ENCODE data around the gene OGDH.
"Not testable (repeated sequence)": the region's sequence is repeated elsewhere in the genome, so short reads cannot be mapped to it uniquely, and the experiment has no call there.

Gene OGDH

DNA sequence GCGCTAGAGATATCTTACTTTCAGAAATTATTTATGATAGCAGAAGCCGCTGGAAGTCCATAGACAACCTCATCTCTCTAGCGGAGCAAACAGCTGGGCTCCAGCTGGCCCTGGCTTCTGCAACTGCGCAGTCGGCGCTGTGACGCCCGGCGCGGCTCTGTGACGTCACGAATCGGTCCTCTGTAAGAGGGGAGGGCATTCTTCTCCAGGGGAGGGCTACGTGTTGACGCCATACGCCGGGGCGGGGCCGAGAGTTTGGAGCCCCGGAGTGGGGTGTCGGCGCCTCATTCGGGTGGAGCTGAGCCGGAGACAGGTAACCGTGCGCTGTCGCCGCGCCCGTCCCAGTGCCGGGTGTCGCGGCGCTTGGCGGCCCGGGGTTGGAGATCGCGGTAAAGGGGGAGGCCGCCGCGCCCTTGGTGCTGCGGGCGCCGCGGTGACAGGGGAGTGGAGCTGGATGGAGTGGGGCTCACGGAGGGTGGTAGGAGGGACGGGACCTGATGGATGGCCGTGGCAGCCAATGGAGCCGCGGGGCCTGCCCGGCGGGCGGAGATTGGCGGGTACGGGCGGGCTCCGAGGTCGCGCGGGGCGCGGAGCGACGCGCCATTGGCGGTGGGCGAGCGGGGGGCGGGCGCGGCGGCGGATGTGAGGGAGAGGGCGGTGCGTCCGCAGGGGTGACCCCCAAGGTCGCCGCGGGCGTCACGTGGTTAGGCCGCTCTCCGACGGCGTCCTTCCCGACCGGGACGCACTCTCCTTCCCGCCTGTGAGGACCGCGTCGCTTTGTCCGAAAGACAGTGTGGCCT is at the start of gene OGDH:
Gene OGDH, plus strand, starts transcription at position 287 of the 800 bp plus-strand sequence. CDS start 17,717 bp downstream, outside the sequence.
- peak; percentile 99 to 100 (median 99) for DNase-seq (ENCODE audit: low read depth in 4 of 4, low spot score in 1 of 4)

DNA sequence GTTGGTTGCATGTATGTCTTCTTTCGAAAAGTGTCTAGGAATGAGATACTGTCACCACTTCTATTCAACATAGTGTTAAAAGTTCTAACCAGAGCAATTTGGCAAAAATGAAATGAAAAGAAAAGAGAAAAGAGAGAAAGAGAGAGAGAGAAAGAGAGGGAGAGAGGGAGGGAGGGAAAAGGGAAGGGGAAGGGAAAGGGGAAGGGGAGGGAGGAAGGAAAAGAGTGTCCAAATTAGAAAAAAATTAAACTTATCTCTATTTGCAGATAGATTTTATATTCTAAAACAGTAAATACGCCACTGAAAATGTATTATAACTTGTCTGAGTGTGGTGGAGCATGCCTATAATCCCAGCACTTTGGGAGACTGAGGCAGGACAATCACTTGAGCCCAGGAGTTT is 48.9 kb upstream of the OGDH start:
- DNase-seq (ENCODE audit: low read depth in 4 of 4, low spot score in 1 of 4) = no peak

DNA sequence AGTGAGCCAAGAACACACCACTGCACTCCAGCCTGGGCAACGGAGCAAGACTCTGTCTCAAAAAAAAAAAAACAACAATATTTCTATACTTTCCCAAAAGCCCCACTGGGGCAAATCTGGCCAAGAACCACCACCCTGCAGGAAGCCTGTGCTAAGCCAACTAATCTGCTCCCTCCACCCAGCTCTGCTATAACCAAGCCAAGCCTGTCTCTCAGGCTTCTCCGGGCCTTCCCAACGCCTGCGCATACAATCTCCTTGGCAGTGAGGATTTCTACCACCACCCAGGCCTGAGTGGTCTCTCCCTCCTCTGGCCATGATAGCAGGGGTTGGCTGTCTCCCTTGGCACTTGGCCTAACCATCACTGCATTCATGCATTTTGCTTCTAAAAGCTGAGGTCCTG is 46.9 kb upstream of the OGDH start:
- no peak for DNase-seq (ENCODE audit: low read depth in 4 of 4, low spot score in 1 of 4)

GRCh38 chr7:44561481-44561880 is 44.9 kb upstream of the OGDH start:
- no peak for DNase-seq (ENCODE audit: low read depth in 4 of 4, low spot score in 1 of 4)

DNA sequence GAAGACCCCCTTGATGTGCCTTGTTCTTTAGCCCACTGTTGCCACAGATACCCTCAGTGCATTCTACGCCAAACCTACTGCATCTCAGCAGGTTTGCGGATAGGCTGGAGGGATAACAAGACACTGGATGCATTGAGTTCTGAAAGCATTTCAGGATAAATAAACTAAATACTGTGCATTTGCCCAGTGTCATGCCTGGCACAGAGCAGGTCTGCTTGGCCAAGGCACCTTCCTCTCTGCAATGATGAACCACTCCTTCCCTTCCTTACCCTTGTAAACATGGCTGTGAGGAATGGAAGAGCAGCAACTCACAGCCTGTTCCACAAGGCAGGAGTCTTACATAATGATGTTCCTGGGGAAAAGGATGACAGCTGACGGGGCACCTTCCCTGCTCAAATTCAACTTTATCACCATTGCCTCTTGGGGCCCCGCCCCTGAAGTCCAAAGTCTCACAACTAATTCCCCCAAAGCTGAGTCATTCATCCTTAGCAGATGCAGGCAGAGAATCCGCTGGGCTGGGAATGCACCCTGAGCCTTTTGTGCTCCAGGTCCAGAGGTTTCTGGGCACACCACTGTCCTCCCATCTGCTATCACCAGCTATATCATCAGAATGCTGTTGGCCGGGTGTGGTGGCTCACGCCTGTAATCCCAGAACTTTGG is 44.3 kb upstream of the OGDH start:
- no peak for DNase-seq (ENCODE audit: low read depth in 4 of 4, low spot score in 1 of 4)

DNA sequence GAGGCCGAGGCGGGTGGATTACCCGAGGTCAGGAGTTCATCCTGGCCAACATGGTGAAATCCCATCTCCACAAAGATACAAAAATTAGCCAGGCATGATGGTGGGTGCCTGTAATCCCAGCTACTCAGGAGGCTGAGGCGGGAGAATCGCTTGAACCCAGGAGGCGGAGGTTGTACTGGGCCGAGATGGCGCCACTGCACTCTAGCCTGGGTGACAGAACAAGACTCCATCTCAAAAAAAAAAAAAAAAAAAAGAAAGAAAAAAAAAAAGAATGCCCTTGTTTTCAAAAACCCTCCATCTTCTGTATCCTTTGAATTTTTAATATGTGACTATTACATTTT is 43.8 kb upstream of the OGDH start:
- DNase-seq (ENCODE audit: low read depth in 4 of 4, low spot score in 1 of 4) = not testable (repeated sequence)

DNA sequence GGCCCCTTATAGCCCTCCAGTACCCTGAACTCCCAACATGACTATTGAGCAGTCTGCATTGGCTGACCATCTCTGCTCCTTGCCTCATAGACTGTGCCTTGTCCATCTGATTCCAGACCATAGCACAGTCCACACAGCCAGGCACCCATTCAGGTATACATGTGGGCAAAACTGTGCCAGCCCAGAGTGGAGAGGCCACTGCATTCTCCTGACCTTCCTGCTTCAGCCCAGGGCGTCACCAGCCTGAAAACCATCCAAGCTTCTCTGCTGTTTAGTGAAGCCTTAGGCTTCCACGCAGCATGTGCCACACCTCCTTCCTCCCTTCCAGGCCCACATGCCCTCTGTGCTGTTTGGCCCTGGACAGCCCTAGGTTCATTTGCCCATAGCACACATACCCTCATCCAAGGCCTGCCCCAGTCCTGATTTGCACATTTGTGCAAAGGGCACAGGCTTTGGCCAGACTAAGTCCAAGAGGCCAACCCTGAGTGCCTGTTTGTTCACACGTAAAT is 43.2 kb upstream of the OGDH start:
- no peak for DNase-seq (ENCODE audit: low read depth in 4 of 4, low spot score in 1 of 4)

- no peak for DNase-seq (ENCODE audit: low read depth in 4 of 4, low spot score in 1 of 4)
Measured at GRCh38 chr7:44564606-44565005, 41.8 kb upstream of the OGDH start.

DNA sequence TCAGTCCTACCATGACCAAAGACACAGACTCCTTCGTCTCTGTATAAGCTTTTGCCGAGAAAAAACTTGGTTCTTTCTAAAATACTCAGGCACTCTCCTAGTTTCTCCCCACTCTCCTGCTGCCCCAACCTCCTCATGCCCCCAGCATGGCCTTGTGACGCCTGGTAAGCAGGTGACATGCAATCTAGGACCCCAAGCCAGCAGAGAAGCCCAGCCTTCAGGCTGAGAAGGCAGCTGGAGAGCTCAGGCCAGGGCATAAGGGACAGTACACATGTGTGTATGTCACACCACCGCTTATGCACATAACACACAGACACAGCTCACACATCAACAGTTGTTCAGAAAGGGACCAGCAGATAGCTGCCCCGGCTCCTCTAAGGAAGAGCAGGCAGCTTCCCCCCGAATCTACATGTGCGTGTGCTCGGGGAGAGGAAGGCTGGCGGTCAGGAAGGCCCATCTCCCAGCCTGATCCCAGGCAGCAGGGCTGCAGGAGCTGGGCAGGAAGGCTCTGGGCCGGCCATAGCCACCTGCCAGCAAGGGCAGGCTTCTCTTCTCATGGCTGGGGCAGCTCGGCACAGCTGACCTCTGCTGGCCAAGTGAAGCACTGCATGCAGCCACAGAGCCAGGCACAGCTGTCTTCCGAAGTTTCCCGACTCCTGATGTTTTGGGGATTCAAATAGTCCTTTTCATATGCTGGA is 41.2 kb upstream of the OGDH start:
- peak in 3 of 4 experiments; percentile 24 to 46 (median 44) for DNase-seq (ENCODE audit: low read depth in 4 of 4, low spot score in 1 of 4)

DNA sequence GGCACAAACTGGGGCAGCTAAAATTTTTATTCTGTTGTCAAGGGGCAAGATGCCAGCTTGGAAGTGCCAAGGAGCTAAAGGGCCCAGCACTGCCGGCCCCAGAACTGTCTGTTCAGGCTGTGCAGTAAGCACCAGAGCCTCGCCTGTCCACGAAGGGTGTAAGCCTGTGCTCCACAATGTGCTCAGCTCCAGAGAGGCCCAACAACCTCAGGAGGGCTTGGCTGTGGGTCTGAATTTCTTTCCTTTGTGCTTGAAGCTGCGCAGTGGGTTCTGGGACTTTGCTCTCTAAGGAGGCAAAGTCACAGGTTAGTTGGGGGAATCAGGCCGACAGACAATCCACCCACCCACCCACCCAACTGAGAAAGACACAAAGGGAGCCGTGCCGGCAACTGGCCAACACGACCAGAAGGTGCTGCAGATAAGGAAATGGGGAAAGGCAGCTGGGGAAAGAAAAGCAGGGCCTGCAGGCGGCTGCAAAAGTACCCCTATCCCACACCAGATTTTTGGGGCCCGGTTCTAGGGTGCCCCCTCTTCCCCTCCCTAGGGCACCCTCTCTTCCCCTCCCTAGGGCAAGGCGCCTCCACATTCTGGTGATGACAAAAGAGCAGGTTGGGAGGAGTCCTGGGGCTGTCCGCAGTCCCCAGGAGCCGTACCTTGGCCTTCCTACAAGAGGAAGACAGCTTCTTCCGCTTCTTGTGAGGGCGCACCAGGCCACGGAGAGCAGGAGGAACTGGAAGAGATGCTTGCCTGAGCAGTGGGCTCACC is 40.5 kb upstream of the OGDH start:
- no peak for DNase-seq (ENCODE audit: low read depth in 4 of 4, low spot score in 1 of 4)

GRCh38 chr7:44566680-44567079 is 39.7 kb upstream of the OGDH start:
- no peak for DNase-seq (ENCODE audit: low read depth in 4 of 4, low spot score in 1 of 4)

DNA sequence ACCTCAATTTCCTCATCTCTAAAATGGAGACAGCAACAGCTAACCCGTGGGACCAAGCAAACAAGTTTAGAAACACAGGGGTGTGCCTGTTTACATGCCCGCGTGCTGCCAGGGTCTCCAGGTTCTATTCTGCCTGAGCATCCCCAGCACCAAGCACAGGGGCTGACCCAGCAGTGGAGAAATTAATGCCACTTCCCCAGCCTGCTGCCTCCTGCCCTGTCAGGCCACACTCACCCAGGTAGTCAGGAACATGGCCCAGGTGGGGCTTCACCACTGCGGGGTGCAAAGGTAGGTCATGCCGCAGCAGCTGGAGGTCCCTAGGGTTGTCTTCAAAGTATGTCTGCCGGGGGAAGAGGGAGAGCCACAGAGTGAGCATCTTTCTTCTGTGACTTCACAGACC is 38.5 kb upstream of the OGDH start:
- no peak for DNase-seq (ENCODE audit: low read depth in 4 of 4, low spot score in 1 of 4)

DNA sequence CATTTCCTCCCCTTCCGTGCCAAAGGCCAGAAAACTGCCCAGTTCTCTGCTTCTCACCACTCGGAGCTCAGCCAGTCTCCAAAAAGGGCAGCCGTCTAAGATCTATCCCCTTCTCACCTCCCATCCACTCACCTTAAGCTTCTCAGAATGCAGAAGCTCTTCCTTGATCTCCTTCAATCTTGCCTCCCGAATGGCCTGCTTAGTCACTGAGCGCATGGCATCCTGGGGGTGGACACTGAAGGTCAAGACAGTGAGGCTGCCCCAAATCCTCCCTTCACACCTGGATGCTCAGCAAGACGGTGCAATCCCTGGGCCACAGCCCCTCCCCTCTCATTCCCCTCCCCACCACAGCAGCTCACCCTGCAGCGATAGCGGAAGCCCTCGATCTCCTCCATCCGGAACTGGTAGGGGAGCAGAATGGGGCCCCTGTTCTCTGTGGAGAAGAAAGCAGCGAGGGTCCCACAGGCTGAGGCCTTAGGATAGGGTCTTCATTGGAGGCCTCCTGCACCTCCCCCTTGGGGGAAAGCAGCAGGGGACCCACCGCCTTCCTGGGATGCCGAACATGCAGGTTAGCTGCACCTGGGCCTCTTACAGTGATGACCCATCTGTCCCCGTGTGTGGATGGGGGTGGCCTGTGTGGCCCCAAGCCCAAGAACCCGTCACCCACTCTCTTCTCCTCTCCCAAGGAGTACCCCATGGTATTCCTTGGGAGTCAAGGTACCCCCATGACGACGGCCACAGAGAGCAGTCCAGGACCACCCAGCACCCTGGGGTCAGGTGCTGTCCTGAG is 37.5 kb upstream of the OGDH start:
- no peak for DNase-seq (ENCODE audit: low read depth in 4 of 4, low spot score in 1 of 4)

- DNase-seq (ENCODE audit: low read depth in 4 of 4, low spot score in 1 of 4) = no peak
Measured at GRCh38 chr7:44569959-44570358, 36.5 kb upstream of the OGDH start.

DNA sequence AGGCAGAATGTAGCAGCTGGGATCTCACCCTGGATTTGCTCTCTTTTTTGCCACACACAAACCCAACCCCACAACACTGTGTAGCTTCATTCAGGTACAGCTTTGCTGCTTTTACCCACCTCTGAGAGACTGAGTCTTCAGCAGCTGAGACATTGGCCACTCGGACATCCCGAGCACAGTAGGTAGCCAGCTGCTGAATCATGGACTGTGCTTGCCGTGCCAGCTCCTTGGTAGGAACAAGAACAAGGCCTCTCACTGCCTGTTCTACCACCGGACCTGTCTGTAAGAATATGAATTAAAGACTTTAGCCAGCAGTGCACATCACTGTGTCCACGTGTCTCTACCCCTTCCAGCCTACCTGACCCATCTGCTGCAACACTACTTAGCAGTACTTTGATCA is 33.7 kb upstream of the OGDH start:
- no peak for DNase-seq (ENCODE audit: low read depth in 4 of 4, low spot score in 1 of 4)

DNA sequence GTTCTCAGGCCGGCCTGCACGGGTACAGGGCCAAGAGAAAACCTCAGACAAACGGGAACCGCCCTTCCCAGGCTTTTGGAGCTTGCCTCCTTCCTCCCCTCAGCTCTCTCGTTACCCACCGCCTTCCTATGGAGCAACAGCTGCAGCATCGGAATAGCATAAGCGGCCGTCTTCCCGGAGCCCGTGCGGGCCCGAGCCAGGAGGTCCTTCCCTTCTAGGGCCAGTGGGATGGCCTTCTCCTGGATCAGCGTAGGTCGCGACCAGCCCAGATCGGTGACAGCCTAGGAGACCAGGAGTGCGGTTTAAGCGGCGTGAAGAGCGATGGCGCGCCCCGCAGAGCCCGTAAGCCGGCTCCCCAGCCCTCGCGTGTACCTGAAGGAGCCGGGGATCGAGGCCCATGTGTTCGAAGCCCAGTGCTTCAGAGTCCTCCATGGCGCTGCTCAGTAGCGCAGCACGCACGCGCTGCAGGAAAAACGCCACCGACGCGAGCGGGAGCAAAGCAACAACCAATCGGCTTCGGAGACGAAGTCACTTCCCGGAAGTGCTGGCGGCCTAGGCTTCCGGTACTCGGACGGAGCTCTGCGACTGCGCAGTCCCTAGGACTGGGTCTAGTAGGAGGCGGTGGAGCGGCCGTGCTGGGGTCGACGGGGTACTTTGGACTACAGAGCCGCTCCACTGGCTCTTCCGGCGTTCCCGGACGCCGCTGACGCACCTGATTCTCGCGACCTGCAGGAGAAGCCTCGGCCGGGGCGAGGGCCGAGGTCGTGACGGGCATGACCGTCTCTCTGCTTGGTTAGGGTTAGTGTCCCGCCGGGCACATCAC is 32.8 kb upstream of the OGDH start, which contains the start of gene DDX56:
Gene DDX56, minus strand, starts transcription at position 445 of the 823 bp plus-strand sequence. Its CDS starts 13 bp downstream, at position 432.
- peak; percentile 84 to 92 (median 88) for DNase-seq (ENCODE audit: low read depth in 4 of 4, low spot score in 1 of 4)

DNA sequence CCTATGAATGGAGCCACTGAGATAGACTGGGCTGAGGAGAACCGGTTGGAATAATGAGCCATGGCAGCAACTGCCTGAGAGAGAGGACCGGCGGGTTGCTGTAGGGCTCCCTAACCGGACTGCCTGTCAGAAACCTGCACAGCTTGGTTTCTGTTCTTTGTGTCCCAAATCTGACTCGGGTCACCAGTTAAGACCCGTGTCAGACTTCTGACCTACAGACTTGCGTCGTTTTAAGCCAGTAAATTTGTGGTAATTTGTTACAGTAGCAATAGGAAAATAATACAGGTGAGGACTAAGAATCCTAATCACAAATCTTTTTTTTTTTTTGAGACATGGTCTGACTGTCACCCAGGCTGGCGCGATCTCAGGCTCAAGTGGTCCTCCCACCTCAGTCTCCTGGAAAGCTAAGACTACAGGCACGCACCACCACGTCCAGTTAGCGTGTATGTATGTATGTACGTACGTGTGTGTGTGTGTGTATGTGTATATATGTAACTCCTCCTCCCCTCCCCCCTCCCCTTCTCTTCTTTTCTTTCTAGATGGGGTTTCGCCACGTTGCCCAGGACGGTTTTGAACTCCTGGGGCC is 32.0 kb upstream of the OGDH start:
- DNase-seq (ENCODE audit: low read depth in 4 of 4, low spot score in 1 of 4) = no peak

- no peak for DNase-seq (ENCODE audit: low read depth in 4 of 4, low spot score in 1 of 4)
Measured at GRCh38 chr7:44575054-44575453, 31.4 kb upstream of the OGDH start.

- no peak for DNase-seq (ENCODE audit: low read depth in 4 of 4, low spot score in 1 of 4)
Measured at GRCh38 chr7:44576228-44576627, 30.2 kb upstream of the OGDH start.
